ENCODE results near the gene HAUS8. TPM values are rescaled to one million over a fixed set of nuclear protein-coding genes. Genes with fewer than 3 reads are reported as not detected.
"Not testable (repeated sequence)": the region's sequence is repeated elsewhere in the genome, so short reads cannot be mapped to it uniquely, and the experiment has no call there.

HAUS8 gene
- total RNA-seq, 2 donors from 2014 or later, result 1.6 to 2.3 TPM

- TF ChIP-seq CTCF (IDR thresholded peaks at IDR 0.05) (no peak), POLR2A (IDR thresholded peaks at IDR 0.05) (no peak)
- 2 to 7% methylated on average over 6 to 48 of the region's 67 CpGs for WGBS, 2 donors
- Histone ChIP-seq H3K9me3 (peaks cover 0 to 5% (median 0%) of the 10 kb centered on the region in 3 donors), H3K4me1 (no peaks in the 10 kb centered on the region), H3K27ac (no peak within 1 kb of the TSS), H3K27me3 (no peaks in the 10 kb centered on the region), H3K36me3 (replicated peaks in 1 of 2; ENCODE audit: insufficient read depth in 1 of 2, low read depth in 2 of 2) (no peaks in the 10 kb centered on the region), H3K4me3 (no peak within 1 kb of the TSS)
- intact Hi-C loops (cut with DNase I), result no loop called here
- DNase-seq, result no peak
- no peak for ATAC-seq
Measured at GRCh38 chr19:17026706-17027534, 48.3 kb downstream of the HAUS8 start, which contains the start of gene CPAMD8. Gene CPAMD8 (minus strand): TSS chr19:17026810. CDS start chr19:17026642, 168 bp downstream.

DNA sequence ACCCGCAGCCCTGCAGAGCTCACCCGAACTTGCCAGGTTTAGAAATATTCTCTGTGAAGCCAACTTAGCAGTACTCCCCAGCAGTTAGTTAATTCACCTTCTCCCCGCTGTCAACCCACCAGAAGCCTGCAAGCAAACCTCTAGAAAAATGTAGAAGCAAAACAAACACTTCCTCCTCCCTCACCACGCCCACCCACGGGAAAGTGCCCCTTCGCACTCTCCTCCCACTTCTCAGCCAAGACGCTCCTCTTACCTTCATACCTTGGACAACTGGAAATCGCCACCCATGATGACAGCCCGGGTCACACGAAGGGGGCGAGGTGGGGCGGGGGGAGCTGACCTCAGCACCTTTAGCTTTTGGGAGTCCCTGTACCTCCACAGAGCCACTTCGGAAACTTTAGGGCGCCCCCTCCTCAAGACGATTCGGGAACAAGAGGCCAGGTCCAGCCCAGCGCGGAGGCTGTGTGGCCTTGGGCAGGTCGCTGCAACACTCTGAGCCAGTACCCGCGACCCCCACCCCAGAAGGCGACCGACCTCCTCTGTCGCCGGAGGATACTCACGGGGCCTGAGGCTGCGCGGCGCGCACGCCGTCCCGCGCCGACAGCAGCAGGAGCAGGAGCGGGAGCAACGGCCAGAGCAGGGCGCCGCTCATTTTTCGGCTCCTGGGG lies 49.1 kb downstream of the HAUS8 start:
- intact Hi-C loops (cut with DNase I), result no loop called here
- H3K36me3 ChIP-seq (replicated peaks in 1 of 2; ENCODE audit: insufficient read depth in 1 of 2, low read depth in 2 of 2), result no peaks in the 10 kb centered on the region
- no peak overlapping the region for H3K4me3 ChIP-seq
- H3K4me1 ChIP-seq, result no peaks in the 10 kb centered on the region
- H3K9me3 ChIP-seq, result peaks cover 0 to 5% (median 0%) of the 10 kb centered on the region in 3 donors
- no peaks in the 10 kb centered on the region for H3K27me3 ChIP-seq
- WGBS, 2 donors, result 0 to 1% methylated on average over 12 to 38 of the region's 40 CpGs
- DNase-seq (no peak), ATAC-seq (no peak)
- no peak for TF ChIP-seq POLR2A (IDR thresholded peaks at IDR 0.05)
- TF ChIP-seq CTCF (IDR thresholded peaks at IDR 0.05), result no peak
- H3K27ac ChIP-seq, result no peak overlapping the region

GRCh38 chr19:17025361-17025760 lies 49.9 kb downstream of the HAUS8 start:
- Histone ChIP-seq H3K4me1 (no peaks in the 10 kb centered on the region), H3K9me3 (peaks cover 0 to 5% (median 0%) of the 10 kb centered on the region in 3 donors), H3K4me3 (no peak overlapping the region), H3K27me3 (no peaks in the 10 kb centered on the region), H3K27ac (no peak overlapping the region), H3K36me3 (replicated peaks in 1 of 2; ENCODE audit: insufficient read depth in 1 of 2, low read depth in 2 of 2) (no peaks in the 10 kb centered on the region)
- no peak for TF ChIP-seq CTCF (IDR thresholded peaks at IDR 0.05)
- no peak for TF ChIP-seq POLR2A (IDR thresholded peaks at IDR 0.05)
- DNase-seq (no peak), ATAC-seq (no peak)
- intact Hi-C loops (cut with DNase I), result no loop called here
- 45 to 68% methylated on average over 6 of the region's 6 CpGs for WGBS, 2 donors

DNA sequence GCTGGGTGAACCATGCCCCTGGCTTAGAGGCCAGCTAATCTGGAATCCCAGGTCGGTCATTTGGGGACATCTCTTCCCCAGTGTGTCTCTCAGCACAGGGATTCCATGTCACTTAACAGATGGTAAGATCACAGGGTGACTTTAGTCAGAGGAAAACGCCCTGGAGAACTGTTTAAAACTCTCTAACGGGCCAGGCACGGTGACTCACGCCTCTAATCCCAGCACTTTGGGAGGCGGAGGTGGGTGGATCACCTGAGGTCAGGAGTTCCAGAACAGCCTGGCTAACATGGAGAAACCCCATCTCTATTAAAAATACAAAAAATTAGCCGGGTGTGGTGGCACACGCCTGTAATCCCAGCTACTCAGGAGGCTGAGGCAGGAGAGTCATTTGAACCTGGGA lies 50.3 kb downstream of the HAUS8 start:
- H3K36me3 ChIP-seq (replicated peaks in 1 of 2; ENCODE audit: insufficient read depth in 1 of 2, low read depth in 2 of 2); H3K4me3 ChIP-seq; ATAC-seq; H3K9me3 ChIP-seq; H3K27me3 ChIP-seq; intact Hi-C loops (cut with DNase I); H3K4me1 ChIP-seq; H3K27ac ChIP-seq; DNase-seq: not testable (repeated sequence)
- 70 to 75% methylated on average over 8 of the region's 8 CpGs for WGBS, 2 donors

DNA sequence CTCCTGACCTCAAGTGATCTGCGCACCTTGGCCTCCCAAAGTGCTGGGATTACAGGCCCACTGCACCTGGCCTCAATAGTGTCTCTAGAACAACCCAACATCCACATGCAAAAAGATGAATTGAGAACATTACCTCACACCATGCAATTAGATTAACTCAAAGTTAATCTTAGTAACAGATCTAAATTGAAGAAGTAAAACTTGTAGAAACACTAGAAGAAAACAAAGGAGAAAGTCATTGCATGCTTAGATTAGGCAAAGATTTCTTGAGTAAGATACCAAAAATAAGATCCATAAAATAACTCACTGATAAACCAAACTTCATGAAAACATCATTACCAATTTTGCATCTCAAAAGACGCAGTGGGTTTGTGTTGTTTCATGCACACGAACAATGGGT lies 51.4 kb downstream of the HAUS8 start:
- peaks cover 0 to 5% (median 0%) of the 10 kb centered on the region in 3 donors for H3K9me3 ChIP-seq
- 54 to 90% methylated on average over 3 of the region's 3 CpGs for WGBS, 2 donors
- intact Hi-C loops (cut with DNase I), result no loop called here
- no peak overlapping the region for H3K27ac ChIP-seq
- no peaks in the 10 kb centered on the region for H3K36me3 ChIP-seq (replicated peaks in 1 of 2; ENCODE audit: insufficient read depth in 1 of 2, low read depth in 2 of 2)
- no peak for ATAC-seq
- no peak for DNase-seq
- H3K4me3 ChIP-seq, result no peak overlapping the region
- H3K4me1 ChIP-seq, result no peaks in the 10 kb centered on the region
- no peaks in the 10 kb centered on the region for H3K27me3 ChIP-seq
- no peak for TF ChIP-seq POLR2A (IDR thresholded peaks at IDR 0.05)
- no peak for TF ChIP-seq CTCF (IDR thresholded peaks at IDR 0.05)

All from body of pancreas (tissue), 4 donors.